HG02623 (cell line): Measurements from ENCODE around the gene ELOA.
"Not testable (repeated sequence)": the region's sequence is repeated elsewhere in the genome, so short reads cannot be mapped to it uniquely, and the experiment has no call there.

ENCODE experiments used
- ATAC-seq: cut with Tn5 transposase; IDR thresholded peaks from one replicate; pipeline ENCODE4 v1.9.1; 2021; ENCODE audit warnings: moderate library complexity; ENCODE audit not compliant: unreplicated experiment

The ELOA gene

GRCh38 chr1:23732363-23733224, 10.7 kb upstream of the ELOA start:
- no peak for ATAC-seq

GRCh38 chr1:23733281-23733680, 10.0 kb upstream of the ELOA start:
- not testable (repeated sequence) for ATAC-seq

- no peak for ATAC-seq
Observed at GRCh38 chr1:23736437-23737134, 6.7 kb upstream of the ELOA start.

- ATAC-seq, result no peak
Observed at GRCh38 chr1:23741609-23742008, 1.7 kb upstream of the ELOA start.

GRCh38 chr1:23742670-23743286, 493 bp upstream of the ELOA start:
- no peak for ATAC-seq

GRCh38 chr1:23745515-23745914, 2.2 kb downstream of the ELOA start:
- ATAC-seq, result no peak

GRCh38 chr1:23748016-23748415, 4.7 kb downstream of the ELOA start:
- ATAC-seq, result no peak

- no peak for ATAC-seq
Observed at GRCh38 chr1:23751050-23751814, 8.0 kb downstream of the ELOA start.

GRCh38 chr1:23751815-23752200, 8.5 kb downstream of the ELOA start:
- ATAC-seq, result no peak

- ATAC-seq, result no peak
Observed at GRCh38 chr1:23752909-23753308, 9.6 kb downstream of the ELOA start.

GRCh38 chr1:23756676-23757075, 13.4 kb downstream of the ELOA start:
- ATAC-seq, result no peak

- ATAC-seq, result no peak
Observed at GRCh38 chr1:23757812-23758211, 14.5 kb downstream of the ELOA start.

- ATAC-seq, result no peak
Observed at GRCh38 chr1:23759277-23759676, 16.0 kb downstream of the ELOA start.

- ATAC-seq, result no peak
Observed at GRCh38 chr1:23763041-23763577, 19.8 kb downstream of the ELOA start.

GRCh38 chr1:23768733-23769132, 25.5 kb downstream of the ELOA start:
- ATAC-seq, result no peak

GRCh38 chr1:23772049-23772853, 29.0 kb downstream of the ELOA start:
- peak; percentile 47 for ATAC-seq

GRCh38 chr1:23772854-23773242, 29.6 kb downstream of the ELOA start:
- ATAC-seq, result no peak

GRCh38 chr1:23774174-23774880, 31.1 kb downstream of the ELOA start:
- no peak for ATAC-seq

GRCh38 chr1:23776217-23776616, 32.9 kb downstream of the ELOA start:
- ATAC-seq, result no peak
